ENCODE data around the gene PAK1.

PAK1 gene

GRCh38 chr11:77411137-77411707 is 62.7 kb downstream of the PAK1 start:
- no peak for TF ChIP-seq CTCF (IDR thresholded peaks at IDR 0.05)

GRCh38 chr11:77410076-77410827 is 63.6 kb downstream of the PAK1 start:
- TF ChIP-seq CTCF (IDR thresholded peaks at IDR 0.05) = no peak

GRCh38 chr11:77409046-77409445 is 64.8 kb downstream of the PAK1 start:
- TF ChIP-seq CTCF (IDR thresholded peaks at IDR 0.05) = no peak

- TF ChIP-seq CTCF (IDR thresholded peaks at IDR 0.05) = no peak
These were observed 66.3 kb downstream of the PAK1 start for GRCh38 chr11:77407613-77408012.

GRCh38 chr11:77406396-77406795 is 67.5 kb downstream of the PAK1 start:
- TF ChIP-seq CTCF (IDR thresholded peaks at IDR 0.05) = no peak

GRCh38 chr11:77403211-77403610 is 70.7 kb downstream of the PAK1 start:
- TF ChIP-seq CTCF (IDR thresholded peaks at IDR 0.05) = no peak

GRCh38 chr11:77402218-77402556 is 71.7 kb downstream of the PAK1 start:
- TF ChIP-seq CTCF (IDR thresholded peaks at IDR 0.05) = no peak
